Breast epithelium (tissue), 3 donors: ENCODE results near the gene TIPRL.

Experiments
- POLR2A ChIP-seq: fragments of 450-650 bp; IDR thresholded peaks from one replicate; pipeline ENCODE4 v1.6.1; 2016; ENCODE audit warnings: antibody characterized with exemption, mild to moderate bottlenecking, moderate library complexity
- POLR2AphosphoS5 ChIP-seq, 3 donors: sonication (generic); formaldehyde crosslinking; IDR thresholded peaks; one replicate each; pipeline ENCODE4 v1.6.1; 2017; ENCODE audit warnings: antibody characterized with exemption in 3 of 3
- TF ChIP-seq, protein P1 (sequence below), 3 donors: fragments of 450-650 bp; IDR thresholded peaks; one replicate each; pipeline ENCODE4 v1.5.1; 2016 to 2017; ENCODE audit warnings: antibody characterized with exemption in 3 of 3, mild to moderate bottlenecking in 3 of 3, moderate library complexity in 3 of 3

GRCh38 chr1:168187177-168187576 is 8.4 kb downstream of the TIPRL start:
- TF ChIP-seq, protein P1, sequence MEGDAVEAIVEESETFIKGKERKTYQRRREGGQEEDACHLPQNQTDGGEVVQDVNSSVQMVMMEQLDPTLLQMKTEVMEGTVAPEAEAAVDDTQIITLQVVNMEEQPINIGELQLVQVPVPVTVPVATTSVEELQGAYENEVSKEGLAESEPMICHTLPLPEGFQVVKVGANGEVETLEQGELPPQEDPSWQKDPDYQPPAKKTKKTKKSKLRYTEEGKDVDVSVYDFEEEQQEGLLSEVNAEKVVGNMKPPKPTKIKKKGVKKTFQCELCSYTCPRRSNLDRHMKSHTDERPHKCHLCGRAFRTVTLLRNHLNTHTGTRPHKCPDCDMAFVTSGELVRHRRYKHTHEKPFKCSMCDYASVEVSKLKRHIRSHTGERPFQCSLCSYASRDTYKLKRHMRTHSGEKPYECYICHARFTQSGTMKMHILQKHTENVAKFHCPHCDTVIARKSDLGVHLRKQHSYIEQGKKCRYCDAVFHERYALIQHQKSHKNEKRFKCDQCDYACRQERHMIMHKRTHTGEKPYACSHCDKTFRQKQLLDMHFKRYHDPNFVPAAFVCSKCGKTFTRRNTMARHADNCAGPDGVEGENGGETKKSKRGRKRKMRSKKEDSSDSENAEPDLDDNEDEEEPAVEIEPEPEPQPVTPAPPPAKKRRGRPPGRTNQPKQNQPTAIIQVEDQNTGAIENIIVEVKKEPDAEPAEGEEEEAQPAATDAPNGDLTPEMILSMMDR (IDR thresholded peaks at IDR 0.05), result no peak
- TF ChIP-seq POLR2AphosphoS5 (IDR thresholded peaks at IDR 0.05) (no peak), POLR2A (no peak)
